Activated CD8-positive, alpha-beta T cell treated with anti-CD3 and anti-CD28 coated beads for 36 hours (primary cell): ENCODE data around the gene PRADC1. TPM values are rescaled to one million over a fixed set of nuclear protein-coding genes. Genes with fewer than 3 reads are reported as not detected.
A peak's percentile ranks its signal among the peaks of the same experiment; 100 is the strongest.

ENCODE experiments used
- ATAC-seq: fragments of 200-7000 bp; cut with Tn5 transposase; one replicate; pipeline ENCODE4 v1.10.0; 2021; ENCODE audit warnings: mild to moderate bottlenecking, moderate library complexity
- CTCF ChIA-PET: fragments of 350-600 bp; sonication (Branson Sonifier 250); formaldehyde crosslinking; loops from one replicate; lab custom pipeline; 2021; ENCODE audit warnings: antibody characterized with exemption; lab: Charles Lee
- POLR2A ChIA-PET: fragments of 350-600 bp; sonication (Branson Sonifier 250); formaldehyde crosslinking; loops from one replicate; lab custom pipeline; 2021; ENCODE audit warnings: antibody characterized with exemption; lab: Charles Lee
- DNase-seq: peaks from one replicate; pipeline ENCODE4 v3.0.0-alpha.2; 2020
- H3K27ac Mint-ChIP-seq: one replicate; pipeline ENCODE4 v1.8.0; 2021; ENCODE audit warnings: mild to moderate bottlenecking, mixed read lengths
- H3K27me3 Mint-ChIP-seq: one replicate; pipeline ENCODE4 v1.8.0; 2021; ENCODE audit warnings: mixed read lengths
- H3K36me3 Mint-ChIP-seq: one replicate; pipeline ENCODE4 v1.8.0; 2021; ENCODE audit warnings: low read depth, mixed read lengths
- H3K4me1 Mint-ChIP-seq: one replicate; pipeline ENCODE4 v1.8.0; 2021; ENCODE audit warnings: low read depth, mixed read lengths
- H3K4me3 Mint-ChIP-seq: one replicate; pipeline ENCODE4 v1.8.0; 2021; ENCODE audit warnings: mild to moderate bottlenecking, moderate library complexity, mixed read lengths
- H3K9me3 Mint-ChIP-seq: one replicate; pipeline ENCODE4 v1.8.0; 2021; ENCODE audit warnings: mixed read lengths
- CTCF ChIP-seq: fragments of 200-600 bp; IDR thresholded peaks from one replicate; pipeline ENCODE4 v1.8.0; 2022; ENCODE audit warnings: antibody characterized with exemption, mild to moderate bottlenecking
- intact Hi-C: fragments of 100-400 bp; cut with micrococcal nuclease; formaldehyde crosslinking; loops from one replicate; pipeline ENCODE4 v1.10.0; 2022
- total RNA-seq, 2 experiments: library from RNA; stranded (reverse); gene quantifications; one replicate each; pipeline ENCODE4 v1.2.3, GENCODE V29; 2021

The PRADC1 gene
- total RNA-seq, 2 experiments from 2014 or later = 12.4 to 16.2 TPM

- peaks cover 38% of the 10 kb centered on the region for H3K4me1 Mint-ChIP-seq
- H3K4me3 Mint-ChIP-seq = no peak overlapping the region
- ChIA-PET POLR2A (interaction anchor here (0.8 to 9.9 kb wide), 6 partner anchors 13 to 52 kb away, joined by 3 to 97 read pairs (median 4); partner anchors contain the start of gene FBXO41), CTCF (interaction anchor here (0.9 to 2.9 kb wide), 3 partner anchors 12 to 122 kb away, joined by 3 to 11 read pairs (median 3); no protein-coding TSS in a partner anchor)
- no peak for DNase-seq
- H3K36me3 Mint-ChIP-seq = peaks cover 50% of the 10 kb centered on the region
- H3K27ac Mint-ChIP-seq = peak overlapping the region; percentile 25
- H3K27me3 Mint-ChIP-seq = no peaks in the 10 kb centered on the region
- H3K9me3 Mint-ChIP-seq = no peaks in the 10 kb centered on the region
- no peak for TF ChIP-seq CTCF
- no peak for ATAC-seq
- intact Hi-C loops = no loop called here
These were observed 5.1 kb upstream of the PRADC1 start for GRCh38 chr2:73238149-73238548.

DNA sequence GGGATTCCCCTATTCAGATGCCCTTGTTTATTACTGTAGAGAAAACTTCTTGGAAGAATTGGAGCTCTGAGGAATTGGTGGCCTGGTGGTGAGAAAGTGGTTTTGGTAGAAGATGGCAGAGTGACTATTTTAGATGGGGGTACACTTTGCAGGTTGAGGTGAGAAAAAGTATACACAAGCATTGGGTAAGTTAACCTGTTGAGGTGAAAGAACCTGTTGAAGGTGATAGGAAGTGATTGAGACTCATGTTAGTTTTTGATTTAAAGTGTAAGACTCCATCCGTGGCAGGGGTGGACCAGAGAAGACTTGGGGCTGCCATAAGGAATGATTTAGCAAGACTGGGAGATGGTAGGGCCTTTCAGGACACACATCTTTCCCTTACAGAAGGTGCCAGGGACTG lies 4.1 kb upstream of the PRADC1 start:
- H3K27me3 Mint-ChIP-seq = no peaks in the 10 kb centered on the region
- H3K27ac Mint-ChIP-seq = peak overlapping the region; percentile 77
- ATAC-seq = no peak
- intact Hi-C loops = no loop called here
- H3K36me3 Mint-ChIP-seq = peaks cover 42% of the 10 kb centered on the region
- peak overlapping the region; percentile 99 for H3K4me3 Mint-ChIP-seq
- DNase-seq = no peak
- ChIA-PET CTCF (interaction anchor here (2.1 to 3.4 kb wide), 2 partner anchors 10 to 52 kb away, joined by 8 to 20 read pairs; no protein-coding TSS in a partner anchor), POLR2A (interaction anchor here (0.9 to 9.9 kb wide), 9 partner anchors 11 to 53 kb away, joined by 3 to 108 read pairs (median 4); no protein-coding TSS in a partner anchor)
- no peak for TF ChIP-seq CTCF
- no peaks in the 10 kb centered on the region for H3K9me3 Mint-ChIP-seq
- peaks cover 41% of the 10 kb centered on the region for H3K4me1 Mint-ChIP-seq

DNA sequence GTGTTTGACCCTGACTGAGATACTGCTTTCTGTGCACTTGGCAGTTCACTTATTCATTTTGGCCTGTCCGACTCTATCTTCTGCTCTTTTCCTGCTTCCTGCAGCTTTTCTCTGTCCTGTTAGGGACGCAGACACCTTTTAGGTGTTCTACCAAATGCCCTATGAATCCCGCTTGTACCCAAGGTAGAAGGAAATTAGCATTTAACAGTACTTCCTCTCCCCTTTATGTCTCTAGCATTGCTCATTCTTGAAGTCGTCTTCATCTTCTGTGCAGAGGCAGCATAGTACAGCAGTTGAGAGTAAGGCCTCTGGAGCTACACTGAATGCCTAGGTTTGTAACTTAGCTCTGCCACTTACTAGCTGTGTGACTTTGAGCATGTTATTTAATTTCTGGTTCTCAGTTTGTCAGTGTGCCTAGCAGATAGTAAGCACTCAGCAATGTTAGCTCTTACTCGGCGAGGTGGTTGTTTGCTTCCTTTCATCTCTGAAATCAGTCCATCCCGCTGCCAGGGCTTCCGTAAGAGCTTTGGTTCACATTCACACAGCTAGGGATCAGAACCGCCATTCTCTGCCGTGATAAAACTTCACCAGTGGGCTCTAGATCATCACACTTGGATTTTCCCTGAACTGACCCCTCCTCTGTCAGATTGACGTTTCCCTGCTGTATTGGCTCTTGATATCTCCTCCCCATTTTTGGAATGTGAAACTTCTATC lies 2.4 kb upstream of the PRADC1 start:
- H3K4me3 Mint-ChIP-seq = peak overlapping the region; percentile 99
- peaks cover 41% of the 10 kb centered on the region for H3K36me3 Mint-ChIP-seq
- intact Hi-C loops = no loop called here
- no peaks in the 10 kb centered on the region for H3K27me3 Mint-ChIP-seq
- ChIA-PET CTCF (interaction anchor here (1.1 to 7.3 kb wide), 7 partner anchors 9 to 58 kb away, joined by 3 to 53 read pairs (median 8); partner anchors contain the start of gene SMYD5), POLR2A (interaction anchor here (0.9 to 9.9 kb wide), 11 partner anchors 9 to 55 kb away, joined by 3 to 108 read pairs (median 8); partner anchors contain the start of gene SMYD5)
- DNase-seq (no peak), ATAC-seq (no peak)
- no peaks in the 10 kb centered on the region for H3K9me3 Mint-ChIP-seq
- H3K4me1 Mint-ChIP-seq = peaks cover 43% of the 10 kb centered on the region
- peak overlapping the region; percentile 95 for H3K27ac Mint-ChIP-seq
- no peak for TF ChIP-seq CTCF

DNA sequence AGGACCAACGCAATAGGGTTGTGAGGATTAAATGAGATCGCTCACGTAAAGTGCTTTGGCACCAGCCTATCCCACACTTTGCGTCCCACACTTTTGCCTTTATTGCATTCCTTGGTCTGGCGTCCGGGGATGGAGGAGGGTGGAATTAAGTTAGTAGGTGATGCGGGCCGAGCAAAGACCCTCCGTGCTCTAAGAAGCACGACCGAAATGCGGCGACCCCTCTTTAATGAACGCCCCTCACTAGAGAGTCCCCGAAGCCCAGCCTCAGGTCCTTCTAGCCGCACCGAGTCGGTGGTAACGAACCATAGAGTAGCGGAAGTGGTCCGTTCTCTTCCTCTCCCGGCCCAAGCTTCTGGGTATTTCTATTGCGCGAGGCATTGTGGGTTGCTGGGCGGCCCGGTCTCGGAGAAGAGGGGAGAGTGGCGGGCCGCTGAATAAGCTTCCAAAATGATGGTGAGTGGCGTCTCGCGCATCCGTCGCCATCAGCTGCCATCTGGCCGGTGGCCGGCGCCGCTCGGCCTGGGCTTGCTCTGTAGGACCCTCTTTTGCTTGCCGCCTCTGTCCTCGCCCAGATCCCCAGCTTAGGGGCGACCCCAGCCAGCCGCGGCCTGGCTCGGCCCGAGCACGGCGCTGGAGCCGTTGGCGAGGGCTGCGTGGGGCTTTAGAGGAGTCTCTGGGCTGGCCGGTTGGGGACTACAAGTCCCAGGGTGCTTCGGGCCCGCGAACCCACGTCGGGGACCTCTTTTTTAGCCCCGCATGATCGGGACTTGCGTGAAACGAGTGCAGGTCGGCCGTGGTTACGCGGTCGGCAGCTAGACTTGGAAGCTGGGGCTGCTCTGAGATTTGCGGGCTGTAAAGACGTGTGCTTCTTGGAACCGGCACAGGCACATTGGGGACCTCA lies 1.1 kb upstream of the PRADC1 start, which contains the start of gene CCT7:
TSS of gene CCT7 (plus strand) at position 377 of the 901 bp plus-strand sequence. CDS start at position 448, 71 bp downstream.
- Mint-ChIP-seq H3K9me3 (no peaks in the 10 kb centered on the region), H3K27me3 (no peaks in the 10 kb centered on the region), H3K36me3 (peaks cover 41% of the 10 kb centered on the region), H3K4me1 (peaks cover 37% of the 10 kb centered on the region), H3K27ac (peak within 1 kb of the TSS; percentile 95), H3K4me3 (peak within 1 kb of the TSS; percentile 99)
- ATAC-seq (peak; percentile 77), DNase-seq (peak; percentile 94)
- intact Hi-C loops = loop anchor here (5.0 kb wide), 1 partner anchor 58 kb away; the partner anchor contains the start of gene EGR4
- no peak for TF ChIP-seq CTCF
- ChIA-PET POLR2A (interaction anchor here (0.8 to 9.9 kb wide), 25 partner anchors 10 to 1221 kb away, joined by 3 to 108 read pairs (median 5); partner anchors contain the start of genes FBXO41 and SMYD5), CTCF (interaction anchor here (0.9 to 7.3 kb wide), 12 partner anchors 9 to 126 kb away, joined by 3 to 53 read pairs (median 6); partner anchors contain the start of gene SMYD5)
